ENCODE data around the gene LGALS7B. TPM values are rescaled to one million over a fixed set of nuclear protein-coding genes. Genes with fewer than 3 reads are reported as not detected.
"Not testable (repeated sequence)": the region's sequence is repeated elsewhere in the genome, so short reads cannot be mapped to it uniquely, and the experiment has no call there.

The LGALS7B gene
- polyA plus RNA-seq, 3 donors: 2.0 to 3.2 (median 2.2) TPM

GRCh38 chr19:38793177-38793576, 4.2 kb downstream of the LGALS7B start:
- DNase-seq: no peak

GRCh38 chr19:38793671-38794070, 4.7 kb downstream of the LGALS7B start:
- DNase-seq: no peak

DNA sequence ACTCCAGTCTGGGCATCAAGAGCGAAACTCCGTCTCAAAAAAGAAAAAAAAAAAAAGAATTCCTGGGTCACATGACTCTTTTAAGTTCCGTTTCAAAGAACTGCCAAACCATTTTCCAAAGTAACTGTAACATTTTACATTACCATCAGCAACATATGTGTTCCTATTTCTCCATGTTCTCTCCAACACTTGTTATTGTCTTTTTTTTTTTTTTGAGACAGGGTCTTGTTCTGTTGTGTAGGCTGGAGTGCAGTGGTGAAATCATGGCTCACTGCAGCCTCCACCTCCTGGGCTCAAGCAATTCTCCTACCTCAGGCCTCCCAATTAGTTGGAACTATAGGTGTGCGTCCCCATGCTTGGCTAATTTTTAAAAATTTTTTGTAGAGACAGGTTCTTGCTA, 6.5 kb downstream of the LGALS7B start:
- no peak for DNase-seq

DNA sequence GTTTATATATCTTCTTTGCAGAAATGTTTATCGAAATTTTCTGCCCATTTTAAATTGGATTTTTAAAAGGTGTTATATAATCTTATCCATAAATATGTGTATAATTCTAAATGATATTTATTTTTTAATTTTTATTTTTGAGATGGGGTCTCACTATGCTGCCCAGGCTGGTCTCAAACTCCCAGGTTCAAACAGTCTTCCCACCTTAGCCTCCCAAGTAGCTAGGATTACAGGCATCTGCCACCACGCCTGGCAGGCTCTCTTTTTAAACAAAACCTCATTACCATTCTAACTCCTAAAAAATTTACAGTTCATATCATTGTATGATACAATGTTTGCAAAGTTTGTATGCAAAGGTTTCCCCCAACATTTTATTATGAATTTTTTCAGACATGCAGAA, 7.2 kb downstream of the LGALS7B start:
- no peak for DNase-seq

GRCh38 chr19:38797781-38798180, 8.8 kb downstream of the LGALS7B start:
- DNase-seq: not testable (repeated sequence)

- DNase-seq: no peak
These were observed 10.1 kb downstream of the LGALS7B start for GRCh38 chr19:38799104-38799503.

DNA sequence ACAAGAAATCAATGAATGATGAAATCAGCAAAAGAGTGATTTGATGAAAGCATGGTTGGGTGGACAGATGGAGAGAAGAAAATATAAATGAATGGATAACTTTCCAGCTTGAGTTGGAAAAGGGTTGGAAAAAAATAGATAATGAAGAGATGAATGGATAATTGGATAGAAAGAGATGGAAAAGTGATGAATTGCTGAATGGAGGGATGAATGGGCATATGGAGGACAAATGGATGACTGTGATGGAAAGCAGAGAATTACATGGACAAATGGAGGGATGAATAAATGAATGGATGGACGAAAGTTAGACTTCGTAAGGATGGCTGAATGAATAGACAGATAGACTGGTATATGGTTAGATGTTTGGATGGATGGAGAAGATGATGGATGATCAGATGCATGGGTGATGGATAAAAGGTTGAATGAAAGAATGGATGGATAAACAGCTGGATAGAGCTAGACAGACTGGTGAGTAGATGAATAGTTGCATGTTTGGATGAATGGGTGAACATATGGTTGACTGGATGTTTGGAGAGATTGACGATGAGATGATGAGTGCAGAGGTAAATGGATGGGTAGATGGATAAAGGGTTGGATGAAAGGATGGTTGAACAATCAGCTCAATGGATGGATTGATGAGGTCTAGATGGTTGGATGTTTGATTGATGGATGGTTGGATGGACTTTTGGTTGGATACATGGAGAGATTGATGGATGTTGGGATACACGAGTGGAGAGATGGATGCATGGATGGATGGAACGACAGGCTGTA, 11.8 kb downstream of the LGALS7B start:
- DNase-seq: no peak

DNA sequence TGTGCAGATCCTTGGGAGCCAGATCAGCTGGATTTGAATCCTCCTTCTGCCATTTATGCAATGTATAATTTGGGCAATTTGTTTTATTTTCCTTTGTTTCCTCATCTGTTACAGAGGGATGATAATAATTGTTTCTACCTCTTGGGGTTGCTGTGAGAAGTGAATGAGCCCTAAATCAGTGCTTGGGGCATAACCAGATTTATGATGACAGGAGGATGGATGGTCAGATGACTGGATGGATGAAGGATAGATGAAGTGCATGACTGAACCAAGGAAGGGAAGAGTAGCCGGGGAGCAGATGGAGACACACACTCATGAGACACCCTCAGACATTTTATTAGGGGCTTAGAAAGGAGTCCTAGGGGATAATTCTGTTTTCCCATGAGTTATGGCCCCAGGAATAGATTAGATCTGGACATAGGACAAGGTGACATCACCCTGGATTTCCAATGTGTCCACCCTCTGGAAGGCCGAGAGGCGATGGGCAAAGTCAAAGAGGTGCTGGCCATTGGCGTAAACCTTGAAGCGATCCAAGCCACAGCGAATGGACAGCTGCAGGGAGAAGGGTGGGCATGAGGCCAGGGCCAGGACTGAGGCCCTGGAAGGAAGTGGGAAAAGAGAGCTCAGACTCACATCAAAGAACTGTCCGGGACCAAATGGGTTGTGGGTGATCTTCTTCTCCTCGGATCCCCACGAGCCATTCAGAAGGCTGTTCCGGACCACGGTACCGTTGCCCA, 12.5 kb downstream of the LGALS7B start:
- no peak for DNase-seq

DNA sequence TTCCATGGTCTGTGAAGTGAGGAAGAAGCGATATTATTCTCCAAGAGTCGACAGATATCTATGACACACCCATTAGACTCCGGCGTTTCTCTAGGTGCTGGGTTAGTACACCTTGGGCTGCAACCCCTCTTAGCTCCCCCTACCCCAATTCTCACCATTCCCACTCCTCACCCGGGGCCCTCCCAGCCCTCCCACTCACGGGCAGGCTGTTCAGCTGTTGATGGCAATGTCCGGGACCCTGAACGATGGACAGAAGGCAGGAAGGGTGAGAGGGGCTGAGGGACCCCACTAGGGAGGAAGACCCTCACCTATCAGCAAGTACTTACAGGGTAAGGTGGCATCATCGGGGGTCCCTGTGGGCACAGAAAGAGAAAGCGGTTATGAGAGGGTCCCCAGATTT, 14.5 kb downstream of the LGALS7B start:
- no peak for DNase-seq

- DNase-seq: no peak
These were observed 16.2 kb downstream of the LGALS7B start for GRCh38 chr19:38805180-38805579.

DNA sequence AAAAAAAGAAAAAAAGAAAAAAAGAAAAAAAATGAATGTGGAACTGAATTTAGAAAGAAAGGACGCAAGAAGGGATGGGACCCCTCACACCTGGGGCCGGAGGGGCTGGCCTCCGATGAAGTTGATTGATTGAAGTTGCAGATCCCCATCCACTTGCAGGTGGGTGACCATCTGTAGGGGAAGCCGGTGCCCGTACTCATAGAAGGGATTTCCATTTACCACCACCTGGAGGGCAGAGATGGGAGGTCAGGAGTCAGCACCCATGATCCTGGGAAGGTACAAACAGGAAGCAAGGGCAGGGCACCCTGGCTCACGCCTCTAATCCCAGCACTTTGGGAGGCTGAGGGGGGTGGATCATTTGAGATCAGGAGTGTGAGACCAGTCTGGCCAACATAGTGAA, 17.4 kb downstream of the LGALS7B start:
- DNase-seq: no peak

GRCh38 chr19:38807374-38808098, 18.5 kb downstream of the LGALS7B start:
- peak; percentile 4 for DNase-seq

GRCh38 chr19:38808741-38809140, 19.7 kb downstream of the LGALS7B start:
- DNase-seq: no peak

- no peak for DNase-seq
These were observed 20.7 kb downstream of the LGALS7B start for GRCh38 chr19:38809592-38810252.

GRCh38 chr19:38812009-38812840, 23.2 kb downstream of the LGALS7B start:
- no peak for DNase-seq

DNA sequence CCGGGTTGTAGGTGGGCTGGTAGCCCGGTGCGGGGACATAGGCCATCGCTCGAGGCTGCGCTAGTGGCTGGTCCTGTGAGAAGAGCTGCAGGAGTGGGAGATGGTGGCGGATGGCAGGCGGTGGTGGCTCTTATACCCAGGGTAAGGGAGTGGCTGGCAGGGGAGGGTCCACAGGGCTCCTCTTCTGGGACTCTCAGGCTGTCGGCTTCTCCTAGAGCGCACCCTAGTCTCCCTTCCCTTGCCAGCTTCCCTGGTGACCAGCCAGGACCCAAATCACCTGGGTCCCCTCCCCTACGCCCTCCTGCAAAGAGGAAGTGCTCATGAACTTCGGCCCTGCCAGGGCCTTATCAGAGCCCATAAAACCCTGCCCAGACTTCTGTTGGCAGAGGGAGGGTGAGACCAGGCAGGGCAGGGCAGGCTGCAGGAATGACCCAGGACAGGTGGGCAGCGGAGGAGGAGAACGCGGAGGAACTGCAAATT, 23.9 kb downstream of the LGALS7B start, which contains the start of gene LGALS4:
LGALS4 (minus strand) TSS at position 105 of the 480 bp plus-strand sequence; CDS start at position 46, 59 bp downstream.
- no peak for DNase-seq

GRCh38 chr19:38813323-38813722, 24.3 kb downstream of the LGALS7B start:
- DNase-seq: no peak

DNA sequence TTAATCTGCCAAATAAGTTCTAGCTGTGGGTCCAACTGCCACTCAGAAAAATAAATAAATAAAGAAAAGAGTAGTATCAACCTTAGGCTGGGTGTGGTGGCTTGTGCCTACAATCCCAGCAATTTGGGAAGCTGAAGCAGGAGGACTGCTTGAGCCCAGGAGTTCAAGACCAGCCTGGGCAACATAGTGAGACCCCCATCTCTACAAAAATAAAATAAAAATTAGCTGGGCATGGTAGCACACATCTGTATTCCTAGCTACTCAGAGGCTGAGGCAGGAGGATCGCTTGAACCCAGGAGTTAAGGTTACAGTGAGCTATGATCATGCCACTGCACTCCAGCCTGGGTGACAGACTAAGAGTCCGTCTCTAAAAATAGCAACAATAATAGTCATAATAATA, 24.9 kb downstream of the LGALS7B start:
- DNase-seq: not testable (repeated sequence)

- no peak for DNase-seq
These were observed 26.3 kb downstream of the LGALS7B start for GRCh38 chr19:38815059-38816001.

Measured in renal pelvis (tissue), 4 donors.